GM12878 (cell line): ENCODE data around the gene FGFBP1. TPM values are rescaled to one million over a fixed set of nuclear protein-coding genes. Genes with fewer than 3 reads are reported as not detected.

Experiments
- ATAC-seq: fragments of 200-7000 bp; cut with Tn5 transposase; 3 replicates; pipeline ENCODE4 v1.9.1; 2020; ENCODE audit warnings: mild to moderate bottlenecking, moderate library complexity
- BruUV-seq: library from RNA; stranded (reverse); fragments of 400-500 nt; replicated peaks from 2 replicates; lab custom pipeline; 2021; lab: Mats Ljungman, UMichigan
- CTCF ChIA-PET: fragments of 300-600 bp; sonication (Branson Sonifier 250); formaldehyde crosslinking; extraction: SDS; loops from one replicate; lab custom pipeline; 2021; ENCODE audit warnings: inconsistent platforms; lab: Yijun Ruan, JAX
- POLR2A ChIA-PET: fragments of 350-600 bp; formaldehyde crosslinking; extraction: SDS; loops from one replicate; lab custom pipeline; 2021; ENCODE audit warnings: inconsistent platforms; lab: Charles Lee
- RAD21 ChIA-PET: fragments of 300-600 bp; sonication (Branson Sonifier 250); formaldehyde crosslinking; loops from one replicate; lab custom pipeline; 2023; ENCODE audit warnings: antibody characterized with exemption; ENCODE audit not compliant: unreplicated experiment; lab: Charles Lee
- SMC1A ChIA-PET: fragments of 300-600 bp; sonication (Branson Sonifier 250); formaldehyde crosslinking; loops from one replicate; lab custom pipeline; 2023; ENCODE audit not compliant: unreplicated experiment, uncharacterized antibody; lab: Charles Lee
- DNase-seq: peaks from one replicate; pipeline ENCODE4 v3.0.0-alpha.2; 2011; ENCODE audit warnings: low read depth, low spot score
- FAIRE-seq: peaks from 3 replicates; lab custom pipeline; 2011; peaks lifted over from hg19 to GRCh38; lab: Jason Lieb, UNC
- H2AFZ ChIP-seq: 2 replicates; pipeline ENCODE4 v1.6.0; 2011; ENCODE audit warnings: low read depth, low read length, control low read depth; ENCODE audit not compliant: control insufficient read depth
- H3K27ac ChIP-seq: 2 replicates; pipeline ENCODE4 v1.5.1; 2011; ENCODE audit warnings: control low read depth; ENCODE audit not compliant: control insufficient read depth, insufficient read depth
- H3K27me3 ChIP-seq, 2 experiments: replicated peaks in 1 of 2; 2 replicates each; pipeline versions ENCODE4 v1.6.0 to v1.6.1; 2011; ENCODE audit warnings: low read length in 1 of 2; ENCODE audit not compliant: control insufficient read depth in 2 of 2, insufficient read depth in 2 of 2
- H3K36me3 ChIP-seq, 2 experiments: 2 replicates each; pipeline ENCODE4 v1.5.1; 2011; ENCODE audit warnings: low read length in 1 of 2; ENCODE audit not compliant: control insufficient read depth in 2 of 2, insufficient read depth in 2 of 2
- H3K4me1 ChIP-seq: 2 replicates; pipeline ENCODE4 v1.6.1; 2011; ENCODE audit warnings: mild to moderate bottlenecking, low read length, moderate library complexity, mixed read lengths; ENCODE audit not compliant: control insufficient read depth, insufficient read depth
- H3K4me2 ChIP-seq: 2 replicates; pipeline ENCODE4 v1.6.0; 2011; ENCODE audit warnings: control low read depth; ENCODE audit not compliant: control insufficient read depth, insufficient read depth
- H3K4me3 ChIP-seq: fragments of 200-600 bp; sonication (generic); 2 replicates; pipeline ENCODE4 v1.5.1; 2016
- H3K79me2 ChIP-seq: 2 replicates; pipeline ENCODE4 v1.6.0; 2011; ENCODE audit warnings: low read length; ENCODE audit not compliant: control insufficient read depth, insufficient read depth
- H3K9ac ChIP-seq: 2 replicates; pipeline ENCODE4 v1.8.0; 2011; ENCODE audit warnings: low read length, control low read depth, mixed read lengths; ENCODE audit not compliant: control insufficient read depth, insufficient read depth
- H3K9me3 ChIP-seq: replicated peaks from 3 replicates; pipeline ENCODE4 v1.5.1; 2011; ENCODE audit warnings: mild to moderate bottlenecking, low read length; ENCODE audit not compliant: control insufficient read depth, insufficient read depth
- H4K20me1 ChIP-seq: 2 replicates; pipeline ENCODE4 v1.6.0; 2011; ENCODE audit not compliant: control insufficient read depth, insufficient read depth
- CREB1 ChIP-seq: IDR thresholded peaks from 2 replicates; pipeline ENCODE4 v1.6.1; 2012; ENCODE audit warnings: low read depth, mild to moderate bottlenecking, inconsistent platforms
- FOXM1 ChIP-seq: IDR thresholded peaks from 2 replicates; pipeline ENCODE4 v1.6.1; 2012; ENCODE audit warnings: low read depth, mild to moderate bottlenecking, inconsistent platforms, low read length, moderate library complexity
- GATAD2B ChIP-seq: fragments of 450-650 bp; conservative IDR thresholded peaks from 2 replicates; pipeline ENCODE4 v1.6.1; 2017; ENCODE audit warnings: low read depth, mild to moderate bottlenecking, moderate library complexity
- MYB ChIP-seq: fragments of 150-350 bp; IDR thresholded peaks from 2 replicates; pipeline ENCODE4 v1.6.1; 2014; ENCODE audit warnings: mild to moderate bottlenecking, low read depth, low read length, borderline replicate concordance
- NFIC ChIP-seq: IDR thresholded peaks from 2 replicates; pipeline ENCODE4 v1.6.1; 2012; ENCODE audit warnings: low read depth, mild to moderate bottlenecking, inconsistent platforms, low read length, moderate library complexity
- SPI1 ChIP-seq: IDR thresholded peaks from 2 replicates; pipeline ENCODE4 v1.6.1; 2011; ENCODE audit warnings: low read depth, mild to moderate bottlenecking, low read length, moderate library complexity, borderline replicate concordance; ENCODE audit not compliant: insufficient read depth
- SREBF1 ChIP-seq: IDR thresholded peaks from 2 replicates; pipeline ENCODE4 v1.6.1; 2012; ENCODE audit warnings: mild to moderate bottlenecking, low read length
- SRF ChIP-seq, 2 experiments: IDR thresholded peaks; 2 replicates each; pipeline ENCODE4 v1.6.1; 2011; ENCODE audit warnings: low read depth in 2 of 2, low read length in 2 of 2, mild to moderate bottlenecking in 1 of 2, moderate library complexity in 1 of 2
- STAT1 ChIP-seq: fragments of 450-650 bp; conservative IDR thresholded peaks from 2 replicates; pipeline ENCODE4 v1.6.1; 2014; ENCODE audit warnings: antibody characterized with exemption, mild to moderate bottlenecking
- TCF7 ChIP-seq: IDR thresholded peaks from 2 replicates; pipeline ENCODE4 v1.6.1; 2014; ENCODE audit warnings: antibody characterized with exemption, borderline replicate concordance
- WGBS: methylation state at CpG from one replicate; pipeline ENCODE4 v1.1.6; 2016; ENCODE audit warnings: low lambda C conversion rate; ENCODE audit not compliant: insufficient replicate concordance, insufficient coverage; ENCODE audit errors: missing lambda C conversion rate; 5-methylcytosine and 5-hydroxymethylcytosine counted together
- in situ Hi-C: fragments of 300-500 bp; cut with MboI; formaldehyde crosslinking; loops from 9 replicates; pipeline ENCODE4 v1.14.3; 2018; ENCODE audit warnings: mixed read lengths
- intact Hi-C: fragments of 100-400 bp; cut with micrococcal nuclease; formaldehyde crosslinking; loops from one replicate; pipeline ENCODE4 v1.14.2; 2022; ENCODE audit not compliant: unreplicated experiment
- polyA plus RNA-seq, 11 experiments: library from polyadenylated mRNA; depleted of rRNA in 4 of 11; unstranded in 6 of 11; stranded (reverse) in 5 of 11; fragments of >200 nt; fragmentation: Nextera tagmentation in 4 of 11; fragmentation: Illumina TruSeq in 1 of 11; extraction: Ambion mirVana in 4 of 11; extraction: Trizol in 1 of 11; gene quantifications; 1 replicate in 1 of 11; 2 replicates in 10 of 11; pipeline versions ENCODE4 v1.2.1 to v1.2.3, GENCODE V29; 2011 to 2016; ENCODE audit warnings: inconsistent platforms in 2 of 11, missing spikeins in 2 of 11, low read depth in 1 of 11
- total RNA-seq, 4 experiments: library from RNA; depleted of rRNA in 3 of 4; stranded (reverse); fragments of >200 nt in 3 of 4; fragmentation: Illumina TruSeq in 1 of 4; extraction: Trizol in 1 of 4; gene quantifications; 2 replicates each; pipeline versions ENCODE4 v1.2.1 to v1.2.3, GENCODE V29; 2013 to 2021
- TF ChIP-seq, protein P1 (sequence below): fragments of 150-350 bp; IDR thresholded peaks from 2 replicates; pipeline ENCODE4 v1.6.1; 2016; ENCODE audit warnings: low read depth, low read length
- TF ChIP-seq, protein P2 (sequence below): fragments of 450-650 bp; formaldehyde crosslinking; IDR thresholded peaks from 2 replicates; pipeline ENCODE4 v1.5.0; 2022; ENCODE audit warnings: mild to moderate bottlenecking, missing genetic modification characterization
- TF ChIP-seq, protein P3 (sequence below): IDR thresholded peaks from 2 replicates; pipeline ENCODE4 v1.6.1; 2011; ENCODE audit warnings: borderline replicate concordance, low read depth, mild to moderate bottlenecking, moderate library complexity, low read length; ENCODE audit not compliant: insufficient read depth, poor library complexity, severe bottlenecking

FGFBP1 gene
- total and polyA plus RNA-seq, 10 of the 15 experiments (the other 5 are each of a cell fraction or from before 2014, with no cell fraction given) = 0.09 to 0.11 (median 0.09) TPM; not detected in 7

DNA sequence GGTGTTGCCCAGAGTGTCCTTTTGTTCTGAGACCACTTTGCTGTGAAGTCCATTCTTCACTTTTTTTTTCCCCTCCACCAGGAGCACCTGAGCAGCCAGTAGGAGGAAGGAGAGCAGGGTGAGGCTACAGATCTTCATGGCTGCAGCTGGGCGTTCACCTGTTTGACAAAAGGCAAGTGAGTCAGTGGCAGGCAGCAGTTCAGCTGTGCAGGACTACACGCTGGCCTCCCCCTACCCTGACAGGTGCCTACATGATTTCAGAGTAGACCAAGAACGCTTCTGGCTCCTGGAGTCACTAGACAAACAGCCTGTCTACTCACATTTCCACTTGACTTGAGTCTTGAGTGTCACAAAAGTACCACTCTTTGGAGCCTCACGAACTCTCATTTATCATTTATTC, 2.0 kb downstream of the FGFBP1 start (continued):
- TF ChIP-seq SPI1 (no peak), MYB (no peak), CREB1 (no peak), STAT1 (no peak)
- TF ChIP-seq, protein P1, sequence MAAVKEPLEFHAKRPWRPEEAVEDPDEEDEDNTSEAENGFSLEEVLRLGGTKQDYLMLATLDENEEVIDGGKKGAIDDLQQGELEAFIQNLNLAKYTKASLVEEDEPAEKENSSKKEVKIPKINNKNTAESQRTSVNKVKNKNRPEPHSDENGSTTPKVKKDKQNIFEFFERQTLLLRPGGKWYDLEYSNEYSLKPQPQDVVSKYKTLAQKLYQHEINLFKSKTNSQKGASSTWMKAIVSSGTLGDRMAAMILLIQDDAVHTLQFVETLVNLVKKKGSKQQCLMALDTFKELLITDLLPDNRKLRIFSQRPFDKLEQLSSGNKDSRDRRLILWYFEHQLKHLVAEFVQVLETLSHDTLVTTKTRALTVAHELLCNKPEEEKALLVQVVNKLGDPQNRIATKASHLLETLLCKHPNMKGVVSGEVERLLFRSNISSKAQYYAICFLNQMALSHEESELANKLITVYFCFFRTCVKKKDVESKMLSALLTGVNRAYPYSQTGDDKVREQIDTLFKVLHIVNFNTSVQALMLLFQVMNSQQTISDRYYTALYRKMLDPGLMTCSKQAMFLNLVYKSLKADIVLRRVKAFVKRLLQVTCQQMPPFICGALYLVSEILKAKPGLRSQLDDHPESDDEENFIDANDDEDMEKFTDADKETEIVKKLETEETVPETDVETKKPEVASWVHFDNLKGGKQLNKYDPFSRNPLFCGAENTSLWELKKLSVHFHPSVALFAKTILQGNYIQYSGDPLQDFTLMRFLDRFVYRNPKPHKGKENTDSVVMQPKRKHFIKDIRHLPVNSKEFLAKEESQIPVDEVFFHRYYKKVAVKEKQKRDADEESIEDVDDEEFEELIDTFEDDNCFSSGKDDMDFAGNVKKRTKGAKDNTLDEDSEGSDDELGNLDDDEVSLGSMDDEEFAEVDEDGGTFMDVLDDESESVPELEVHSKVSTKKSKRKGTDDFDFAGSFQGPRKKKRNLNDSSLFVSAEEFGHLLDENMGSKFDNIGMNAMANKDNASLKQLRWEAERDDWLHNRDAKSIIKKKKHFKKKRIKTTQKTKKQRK = no peak

GRCh38 chr4:15935504-15936402, 2.8 kb downstream of the FGFBP1 start:
- CTCF ChIA-PET = interaction anchor here (0.7 to 1.4 kb wide), 2 partner anchors 53 to 691 kb away, joined by 4 to 6 read pairs; no protein-coding TSS in a partner anchor
- in situ Hi-C loops = no loop called here
- Histone ChIP-seq H3K9ac (no peak overlapping the region), H3K79me2 (no peaks in the 10 kb centered on the region), H3K4me2 (no peak overlapping the region), H3K36me3 (no peaks in the 10 kb centered on the region), H4K20me1 (no peaks in the 10 kb centered on the region), H2AFZ (no peak overlapping the region), H3K27ac (no peak overlapping the region), H3K4me3 (no peak overlapping the region), H3K4me1 (no peaks in the 10 kb centered on the region), H3K9me3 (no peaks in the 10 kb centered on the region; the same call in 2 of the 3 replicates), H3K27me3 (no peaks in the 10 kb centered on the region; a peak in 1 of 4 replicates)
- POLR2A ChIA-PET = no interaction called here
- SMC1A ChIA-PET = interaction anchor here (3.3 kb wide), 1 partner anchor 53 kb away, joined by 14 read pairs; no protein-coding TSS in a partner anchor
- RAD21 ChIA-PET = no interaction called here
- no TSS peak for BruUV-seq
- FAIRE-seq (no peak), DNase-seq (no peak), ATAC-seq (no peak)
- 32% methylated on average over 10 of the region's 10 CpGs for WGBS
- intact Hi-C loops = no loop called here
- TF ChIP-seq, protein P2, sequence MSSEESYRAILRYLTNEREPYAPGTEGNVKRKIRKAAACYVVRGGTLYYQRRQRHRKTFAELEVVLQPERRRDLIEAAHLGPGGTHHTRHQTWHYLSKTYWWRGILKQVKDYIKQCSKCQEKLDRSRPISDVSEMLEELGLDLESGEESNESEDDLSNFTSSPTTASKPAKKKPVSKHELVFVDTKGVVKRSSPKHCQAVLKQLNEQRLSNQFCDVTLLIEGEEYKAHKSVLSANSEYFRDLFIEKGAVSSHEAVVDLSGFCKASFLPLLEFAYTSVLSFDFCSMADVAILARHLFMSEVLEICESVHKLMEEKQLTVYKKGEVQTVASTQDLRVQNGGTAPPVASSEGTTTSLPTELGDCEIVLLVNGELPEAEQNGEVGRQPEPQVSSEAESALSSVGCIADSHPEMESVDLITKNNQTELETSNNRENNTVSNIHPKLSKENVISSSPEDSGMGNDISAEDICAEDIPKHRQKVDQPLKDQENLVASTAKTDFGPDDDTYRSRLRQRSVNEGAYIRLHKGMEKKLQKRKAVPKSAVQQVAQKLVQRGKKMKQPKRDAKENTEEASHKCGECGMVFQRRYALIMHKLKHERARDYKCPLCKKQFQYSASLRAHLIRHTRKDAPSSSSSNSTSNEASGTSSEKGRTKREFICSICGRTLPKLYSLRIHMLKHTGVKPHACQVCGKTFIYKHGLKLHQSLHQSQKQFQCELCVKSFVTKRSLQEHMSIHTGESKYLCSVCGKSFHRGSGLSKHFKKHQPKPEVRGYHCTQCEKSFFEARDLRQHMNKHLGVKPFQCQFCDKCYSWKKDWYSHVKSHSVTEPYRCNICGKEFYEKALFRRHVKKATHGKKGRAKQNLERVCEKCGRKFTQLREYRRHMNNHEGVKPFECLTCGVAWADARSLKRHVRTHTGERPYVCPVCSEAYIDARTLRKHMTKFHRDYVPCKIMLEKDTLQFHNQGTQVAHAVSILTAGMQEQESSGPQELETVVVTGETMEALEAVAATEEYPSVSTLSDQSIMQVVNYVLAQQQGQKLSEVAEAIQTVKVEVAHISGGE (CRISPR knock-in tag) = no peak
- no peak for TF ChIP-seq FOXM1
- TF ChIP-seq, protein P3, sequence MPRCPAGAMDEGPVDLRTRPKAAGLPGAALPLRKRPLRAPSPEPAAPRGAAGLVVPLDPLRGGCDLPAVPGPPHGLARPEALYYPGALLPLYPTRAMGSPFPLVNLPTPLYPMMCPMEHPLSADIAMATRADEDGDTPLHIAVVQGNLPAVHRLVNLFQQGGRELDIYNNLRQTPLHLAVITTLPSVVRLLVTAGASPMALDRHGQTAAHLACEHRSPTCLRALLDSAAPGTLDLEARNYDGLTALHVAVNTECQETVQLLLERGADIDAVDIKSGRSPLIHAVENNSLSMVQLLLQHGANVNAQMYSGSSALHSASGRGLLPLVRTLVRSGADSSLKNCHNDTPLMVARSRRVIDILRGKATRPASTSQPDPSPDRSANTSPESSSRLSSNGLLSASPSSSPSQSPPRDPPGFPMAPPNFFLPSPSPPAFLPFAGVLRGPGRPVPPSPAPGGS = no peak
- TF ChIP-seq TCF7 = no peak
- no peak for TF ChIP-seq SRF (IDR thresholded peaks at IDR 0.05; ENCODE audit: low read depth in 2 of 2, low read length in 2 of 2)
- TF ChIP-seq SREBF1 = no peak
- no peak for TF ChIP-seq NFIC
- TF ChIP-seq GATAD2B = no peak
